A172 (cell line): ENCODE measurements around the gene DDX17. TPM values are rescaled to one million over a fixed set of nuclear protein-coding genes. Genes with fewer than 3 reads are reported as not detected.

ENCODE experiments used
- DNase-seq: peaks from one replicate; pipeline ENCODE4 v3.0.0-alpha.2; 2015; ENCODE audit warnings: low spot score
- total RNA-seq: library from RNA; depleted of rRNA; stranded (reverse); fragments of >200 nt; shearing (Covaris generic); gene quantifications from 2 replicates; pipeline ENCODE4 v1.2.3, GENCODE V29; 2014; rRNA removed

The DDX17 gene
- total RNA-seq: 241 and 273 TPM in 2 replicates

DNA sequence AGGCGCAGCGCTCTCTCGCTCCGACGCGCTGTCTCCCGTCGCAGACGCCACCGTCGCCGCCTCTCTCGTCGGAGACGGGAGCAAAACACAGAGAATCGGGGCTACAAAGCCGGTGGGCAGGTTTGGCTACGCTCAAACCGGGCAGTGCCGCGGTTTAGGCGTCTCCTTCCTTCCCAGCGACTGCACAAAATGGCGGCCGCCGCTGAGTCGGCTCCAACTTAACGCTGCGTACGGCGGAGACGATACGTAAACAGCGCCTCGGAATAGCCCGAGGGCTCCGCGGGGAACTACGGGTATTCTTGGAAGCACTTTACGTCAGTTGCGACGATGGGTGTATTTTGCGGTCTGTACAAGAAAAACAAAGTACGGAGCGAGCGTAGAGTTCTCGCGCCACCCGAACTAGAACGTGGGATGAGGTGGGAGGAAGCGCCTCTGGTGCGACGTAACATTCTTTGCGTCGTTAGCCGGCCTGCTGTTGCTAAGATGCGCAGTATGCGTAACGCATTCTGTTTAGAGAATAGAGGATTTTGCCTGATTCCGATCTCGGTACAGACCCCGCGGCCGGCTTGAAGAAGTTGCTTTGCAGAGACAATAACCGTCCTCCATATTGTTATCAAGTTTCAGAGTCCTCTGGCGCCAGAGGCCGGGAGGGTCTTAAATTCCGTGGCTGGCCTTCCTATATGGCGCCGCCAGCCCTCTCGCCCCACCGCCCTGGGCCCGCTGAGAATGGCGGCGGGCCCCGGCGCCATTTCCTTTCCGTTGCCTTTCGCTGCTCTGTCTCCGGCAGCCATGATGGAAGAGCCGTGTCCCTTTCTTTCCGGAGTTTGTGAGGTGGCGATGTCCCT lies at the start of gene DDX17:
Gene DDX17 (minus strand): TSS at position 194 of the 845 bp plus-strand sequence.
- DNase-seq: peak; percentile 92

DNA sequence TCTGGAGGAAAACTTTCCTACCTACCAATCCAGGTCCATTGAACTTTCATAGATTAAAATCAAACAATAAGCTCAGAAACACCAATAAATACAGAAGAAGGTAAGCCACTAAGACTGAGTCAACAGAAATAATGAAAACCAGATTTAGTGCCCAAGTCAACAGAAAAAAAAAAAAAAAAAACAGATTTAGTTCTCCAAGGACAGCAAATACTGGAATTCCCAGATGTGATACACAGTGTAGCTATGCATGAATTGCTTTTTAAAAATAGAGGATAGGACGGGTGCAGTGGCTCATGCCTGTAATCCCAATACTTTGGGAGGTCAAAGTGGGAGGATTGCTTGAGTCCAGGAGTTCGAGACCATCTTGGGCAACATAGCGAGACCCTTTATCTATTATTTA lies 48.2 kb upstream of the DDX17 start:
- DNase-seq: no peak

DNA sequence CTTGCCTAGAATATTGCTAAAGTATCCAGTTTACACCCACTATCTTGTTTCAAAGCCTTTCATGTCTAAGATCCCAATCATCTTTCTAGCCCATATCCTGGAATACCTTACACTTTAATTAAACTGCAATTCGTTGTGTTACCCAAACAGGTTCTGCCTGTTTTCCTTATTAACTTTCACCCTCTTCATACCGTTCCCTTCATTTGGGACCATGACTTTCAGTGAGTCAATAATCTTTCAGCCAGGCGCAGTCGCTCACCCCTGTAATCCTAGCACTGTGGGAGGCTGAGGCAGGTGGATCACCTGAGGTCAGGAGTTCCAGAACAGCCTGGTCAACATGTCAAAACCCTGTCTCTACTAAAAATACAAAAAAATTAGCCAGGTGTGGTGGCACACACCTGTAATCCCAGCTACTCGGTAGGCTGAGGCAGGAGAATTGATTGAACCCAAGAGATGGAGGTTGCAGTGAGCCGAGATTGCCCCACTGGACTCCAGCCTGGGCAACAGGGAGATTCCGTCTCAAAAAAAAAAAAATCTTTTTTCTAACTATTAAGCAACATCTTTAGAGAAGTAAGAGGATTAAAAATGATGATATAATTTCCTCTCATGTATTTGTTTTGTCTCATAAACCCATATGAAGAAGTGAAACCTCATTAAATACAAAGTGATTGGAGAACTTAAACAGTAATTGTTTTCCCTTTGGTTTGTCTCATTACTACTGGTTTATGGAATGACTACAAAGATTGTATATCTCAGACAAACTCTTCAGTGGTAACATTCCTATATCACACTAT lies 43.2 kb upstream of the DDX17 start:
- DNase-seq: no peak

DNA sequence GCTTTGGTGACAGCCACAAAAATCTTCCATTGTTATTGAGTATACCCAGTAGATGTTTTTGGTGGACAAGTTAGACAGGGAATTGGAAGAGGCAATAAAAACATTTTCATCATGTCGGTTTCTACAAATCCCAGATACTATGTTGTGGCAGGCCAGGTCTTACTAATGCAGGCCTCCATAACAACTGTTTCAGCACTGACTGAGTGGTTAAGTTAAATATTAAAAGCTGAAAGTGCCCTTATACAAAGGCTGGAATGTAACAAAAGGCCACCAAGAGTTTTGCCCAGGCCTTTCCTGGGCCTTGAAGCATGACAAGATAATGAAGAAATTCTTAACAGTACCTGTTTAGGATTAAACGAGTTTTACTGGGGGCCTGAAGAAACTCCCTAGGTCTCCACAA lies 34.6 kb upstream of the DDX17 start:
- DNase-seq: no peak

DNA sequence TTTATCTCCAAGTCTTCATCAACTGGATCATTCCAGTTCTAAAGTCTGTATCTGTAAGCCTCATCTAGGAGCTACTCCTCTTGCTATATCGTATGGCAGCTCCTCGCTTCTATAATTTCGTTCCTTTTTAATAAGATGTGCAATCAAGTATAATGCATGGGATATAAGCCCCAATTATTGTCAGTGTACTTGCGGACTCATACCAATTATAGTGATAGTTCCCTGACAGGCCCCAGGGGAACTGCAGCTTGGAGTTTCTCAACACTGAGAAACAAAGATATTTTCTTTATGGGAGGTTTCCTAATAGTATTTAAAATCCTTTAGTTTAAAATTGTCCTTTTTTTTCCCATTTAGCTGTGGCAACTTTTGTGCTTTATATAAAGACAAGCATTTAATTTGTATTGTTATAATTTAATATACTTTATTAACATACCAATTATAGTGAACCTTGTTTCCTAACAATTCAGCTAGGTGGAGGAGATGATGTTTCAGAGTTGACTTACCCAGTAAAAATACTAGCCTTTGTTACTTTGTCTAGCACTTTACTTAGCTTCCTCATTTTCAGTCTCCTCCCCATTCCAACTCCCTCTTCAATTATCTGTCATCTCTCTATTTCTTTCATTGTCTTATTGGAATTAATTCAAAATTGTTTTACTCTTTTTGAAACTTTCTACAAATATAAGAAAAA lies 25.3 kb upstream of the DDX17 start:
- no peak for DNase-seq

DNA sequence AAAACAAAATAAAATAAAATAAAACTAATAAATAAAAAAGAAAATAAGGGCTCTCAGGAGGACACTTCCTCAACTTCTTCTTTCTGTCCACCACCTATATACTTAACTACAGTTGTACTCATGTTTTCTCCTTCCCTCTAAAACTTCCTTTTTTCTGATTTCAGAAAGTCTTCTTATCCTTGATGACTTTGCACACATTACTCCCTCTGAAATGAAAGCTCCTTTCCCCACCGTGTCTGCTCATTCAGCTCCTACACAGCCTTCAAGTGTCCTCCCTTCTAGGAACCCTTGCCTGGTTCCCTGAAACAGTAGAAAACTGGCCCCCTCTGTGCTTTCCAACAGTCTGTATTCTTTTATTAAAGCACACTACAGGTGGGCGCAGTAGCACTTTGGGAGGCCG lies 18.3 kb upstream of the DDX17 start:
- DNase-seq: no peak

DNA sequence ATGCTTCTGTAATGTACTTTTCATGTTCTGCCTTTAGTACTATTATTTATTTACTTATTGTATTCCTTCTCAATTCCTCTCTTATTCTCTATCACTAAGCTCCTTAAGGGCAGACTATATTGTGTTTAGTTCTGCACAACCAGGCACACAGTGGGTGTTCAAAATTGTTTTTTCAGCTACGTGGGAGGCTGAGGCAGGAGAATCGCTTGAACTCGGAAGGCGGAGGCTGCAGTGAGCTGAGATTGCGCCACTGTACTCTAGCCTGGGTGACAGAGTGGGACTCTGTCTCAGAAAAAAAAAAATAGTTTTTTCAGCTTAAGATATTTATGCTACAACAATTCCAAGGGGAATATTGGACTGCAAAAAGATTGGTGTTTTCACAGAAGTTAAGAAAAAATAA lies 17.4 kb upstream of the DDX17 start:
- DNase-seq: no peak

DNA sequence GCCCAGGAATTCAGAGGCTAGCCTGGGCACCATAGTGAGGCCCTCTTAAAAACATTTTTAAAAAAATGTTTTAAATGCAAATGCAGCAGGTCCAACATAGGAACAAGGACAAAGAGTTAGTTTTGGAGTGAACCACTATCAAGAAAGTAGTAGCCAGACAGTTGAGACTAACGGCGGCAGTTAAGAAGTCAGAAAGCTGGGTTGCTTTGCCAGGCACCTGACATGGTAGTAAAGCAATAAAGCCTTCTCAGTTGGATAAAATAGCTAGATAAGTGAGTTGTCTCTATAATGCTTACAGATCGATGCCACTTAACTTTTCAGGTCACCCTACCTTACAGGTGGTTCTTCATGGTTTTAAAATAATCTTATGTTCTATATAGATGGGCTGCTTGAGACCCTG lies 16.9 kb upstream of the DDX17 start:
- DNase-seq: no peak

DNA sequence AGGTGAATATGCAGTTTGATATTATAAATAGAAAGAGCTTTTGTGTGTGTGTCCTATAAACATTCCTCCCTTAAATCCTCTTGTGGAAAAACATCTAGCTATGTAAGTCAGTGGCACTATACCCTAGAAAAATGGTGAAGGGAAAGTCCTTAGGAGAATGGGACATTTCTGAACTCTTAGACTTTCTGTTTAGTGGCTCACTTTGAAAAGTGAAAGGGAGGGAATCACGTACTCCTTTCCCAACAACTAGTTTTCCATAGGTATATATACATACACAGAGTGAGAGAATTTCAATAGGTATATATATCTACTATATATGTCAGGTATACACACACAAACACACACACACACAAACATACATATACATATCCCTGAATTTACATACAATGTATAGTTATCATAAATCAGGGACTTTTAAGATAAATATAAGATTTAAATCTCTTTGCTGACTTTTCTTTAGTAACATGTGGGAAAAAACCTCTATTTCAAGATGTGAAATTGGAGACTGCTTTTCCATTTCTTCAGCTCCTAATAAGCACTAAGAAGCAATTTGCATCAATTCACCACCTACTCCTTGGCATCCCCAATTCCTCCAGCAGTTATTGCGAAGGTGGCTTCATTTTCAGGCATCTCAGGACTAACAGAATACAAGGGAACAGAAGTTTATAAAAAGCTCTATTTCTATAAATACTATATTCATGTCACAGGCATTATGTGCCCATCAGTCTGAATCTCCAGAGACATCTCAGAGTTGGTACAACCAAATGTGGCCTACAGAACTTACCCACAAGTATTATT lies 13.5 kb upstream of the DDX17 start:
- no peak for DNase-seq

DNA sequence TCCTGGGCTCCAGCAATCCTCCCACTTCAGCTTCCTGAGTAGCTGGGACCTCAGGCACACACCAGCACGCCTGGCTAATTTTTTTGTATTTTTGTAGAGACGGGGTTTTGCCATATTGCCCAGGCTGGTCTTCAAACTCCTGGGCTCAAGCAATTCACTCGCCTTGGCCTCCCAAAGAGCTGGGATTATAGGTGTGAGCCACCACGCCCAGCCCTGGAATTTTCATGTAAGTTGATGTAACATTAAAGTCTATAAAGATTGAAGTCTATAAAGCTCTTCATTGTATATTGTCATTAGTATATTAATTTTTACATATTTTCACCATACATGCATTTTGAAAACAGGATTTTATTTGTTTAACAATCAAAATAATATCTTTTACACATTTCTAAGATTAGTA lies 12.5 kb upstream of the DDX17 start:
- no peak for DNase-seq

DNA sequence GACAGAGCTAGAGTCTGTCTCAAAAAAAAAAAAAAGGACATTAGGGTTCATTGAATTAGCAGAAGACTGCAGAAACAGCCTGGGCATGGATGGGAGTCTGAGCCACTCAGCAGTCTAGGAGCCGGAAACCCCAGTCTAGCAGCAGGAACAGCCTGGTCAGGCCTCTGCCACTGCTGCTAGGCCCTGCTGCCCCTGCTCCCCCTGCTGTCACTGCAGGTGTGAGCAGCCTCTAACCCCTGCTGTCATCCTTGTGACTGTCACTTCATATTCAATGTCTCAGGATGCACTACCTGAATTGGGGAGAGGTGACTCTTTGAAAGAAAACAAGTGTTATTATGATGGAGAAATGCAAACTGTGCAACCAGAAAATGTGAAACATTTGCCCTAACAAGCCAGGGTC lies 7.0 kb upstream of the DDX17 start:
- no peak for DNase-seq

DNA sequence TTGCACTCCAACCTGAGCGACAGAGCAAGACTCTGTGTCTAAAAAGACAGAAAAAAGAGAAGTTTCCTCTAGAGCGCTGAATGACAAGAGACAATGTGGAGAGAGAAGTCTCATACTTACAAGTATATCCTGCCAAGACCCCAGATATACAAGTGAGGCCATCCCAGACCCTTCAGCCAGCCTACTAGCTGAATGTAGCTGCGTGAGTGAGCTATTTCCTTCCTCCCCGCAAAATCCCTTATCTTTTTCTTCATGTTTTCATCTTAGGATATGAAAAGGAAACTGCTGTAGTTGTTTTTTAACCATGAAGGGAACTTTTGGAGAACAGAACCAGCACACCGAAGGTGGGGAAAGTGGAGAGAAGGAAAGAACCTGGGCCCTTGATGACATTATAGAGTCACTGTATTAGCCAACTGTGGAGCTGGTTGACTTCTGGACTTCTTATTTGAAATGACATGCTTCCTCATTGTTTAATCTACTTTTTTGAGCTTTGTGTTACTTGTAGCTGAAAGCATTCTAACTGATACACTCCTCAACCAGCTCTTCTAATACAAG lies 4.4 kb upstream of the DDX17 start:
- DNase-seq: no peak

DNA sequence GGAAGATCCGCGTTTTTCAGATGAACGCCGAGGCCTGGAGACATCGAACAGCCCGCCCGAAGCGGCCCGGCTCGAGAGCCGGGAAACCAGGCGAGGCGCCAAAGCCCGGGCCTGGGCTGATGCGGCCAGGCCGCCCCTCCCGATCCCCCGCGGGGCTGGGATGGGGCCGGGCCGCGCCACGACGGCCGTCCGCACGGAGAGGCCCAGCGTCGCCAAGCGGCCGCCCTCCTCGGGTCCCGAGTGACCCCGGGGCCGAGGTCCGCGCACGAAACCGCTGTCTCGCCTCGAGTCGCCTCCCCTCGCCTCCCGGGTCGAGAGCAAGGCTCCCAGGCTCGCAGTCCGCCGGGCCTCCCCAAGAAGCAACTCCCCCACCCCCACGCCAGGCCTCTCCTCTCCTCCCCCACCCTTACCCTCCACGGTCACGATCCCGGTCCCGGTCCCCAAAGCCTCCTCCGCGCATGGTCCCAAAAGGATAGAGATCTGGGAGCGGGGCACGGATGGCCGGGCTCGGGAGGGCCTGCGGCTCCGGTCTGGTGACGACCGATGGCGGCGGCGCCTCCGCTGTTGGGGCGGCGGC lies 482 bp downstream of the DDX17 start:
- no peak for DNase-seq

DNA sequence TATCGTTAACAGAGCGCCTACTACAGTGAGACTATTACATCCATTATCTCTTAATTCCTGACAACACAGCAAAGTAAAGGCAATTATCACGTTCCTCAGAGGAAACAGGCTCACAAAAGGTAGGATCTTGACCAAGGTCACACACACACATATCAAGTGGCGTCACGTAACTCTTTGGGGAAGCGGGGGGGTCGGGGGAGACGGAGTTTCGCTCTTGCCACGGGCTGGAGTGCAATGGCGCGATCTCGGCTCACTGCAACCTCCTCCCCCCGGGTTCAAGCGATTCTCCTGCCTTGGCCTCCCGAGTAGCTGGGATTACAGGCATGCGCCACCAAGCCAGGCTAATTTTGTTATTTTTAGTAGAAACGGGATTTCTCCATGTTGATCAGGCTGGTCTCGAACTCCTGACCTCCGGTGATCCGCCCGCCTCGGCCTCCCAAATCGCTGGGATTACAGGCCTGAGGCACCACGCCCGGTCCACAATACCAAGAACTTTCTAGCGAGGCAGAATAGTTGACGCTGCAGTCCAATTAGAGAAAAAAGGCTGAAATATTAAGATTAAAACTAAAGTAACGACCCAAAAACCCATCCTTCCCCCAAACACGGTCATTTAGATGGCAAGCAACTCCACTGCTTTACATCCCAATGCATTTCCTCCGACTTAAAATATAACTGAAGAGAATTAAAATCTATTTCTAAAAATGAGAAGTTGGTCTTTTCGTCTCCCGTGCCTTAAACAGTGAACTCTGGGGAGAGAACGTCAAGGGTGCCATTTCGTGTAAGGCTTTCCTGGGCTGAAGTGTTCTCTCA lies 1.2 kb downstream of the DDX17 start:
- DNase-seq: peak; percentile 13

DNA sequence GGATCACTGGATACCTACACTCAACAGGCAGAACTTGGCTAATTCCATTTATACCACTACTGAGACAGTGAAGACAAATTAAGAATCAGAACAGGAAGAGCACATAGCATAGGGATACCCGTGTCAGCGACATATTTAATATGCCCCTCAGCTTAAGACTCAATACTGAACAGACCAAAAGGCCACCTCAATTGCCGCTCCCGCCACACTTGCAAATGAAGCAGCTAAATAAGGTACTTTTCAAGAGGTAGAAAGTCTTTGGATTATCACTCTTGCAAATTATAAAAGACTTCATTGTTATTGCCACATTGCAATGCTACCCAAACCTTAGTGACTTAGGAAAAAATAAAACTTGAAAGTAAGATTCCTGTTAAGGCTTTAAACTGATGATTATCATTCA lies 3.1 kb downstream of the DDX17 start:
- no peak for DNase-seq

DNA sequence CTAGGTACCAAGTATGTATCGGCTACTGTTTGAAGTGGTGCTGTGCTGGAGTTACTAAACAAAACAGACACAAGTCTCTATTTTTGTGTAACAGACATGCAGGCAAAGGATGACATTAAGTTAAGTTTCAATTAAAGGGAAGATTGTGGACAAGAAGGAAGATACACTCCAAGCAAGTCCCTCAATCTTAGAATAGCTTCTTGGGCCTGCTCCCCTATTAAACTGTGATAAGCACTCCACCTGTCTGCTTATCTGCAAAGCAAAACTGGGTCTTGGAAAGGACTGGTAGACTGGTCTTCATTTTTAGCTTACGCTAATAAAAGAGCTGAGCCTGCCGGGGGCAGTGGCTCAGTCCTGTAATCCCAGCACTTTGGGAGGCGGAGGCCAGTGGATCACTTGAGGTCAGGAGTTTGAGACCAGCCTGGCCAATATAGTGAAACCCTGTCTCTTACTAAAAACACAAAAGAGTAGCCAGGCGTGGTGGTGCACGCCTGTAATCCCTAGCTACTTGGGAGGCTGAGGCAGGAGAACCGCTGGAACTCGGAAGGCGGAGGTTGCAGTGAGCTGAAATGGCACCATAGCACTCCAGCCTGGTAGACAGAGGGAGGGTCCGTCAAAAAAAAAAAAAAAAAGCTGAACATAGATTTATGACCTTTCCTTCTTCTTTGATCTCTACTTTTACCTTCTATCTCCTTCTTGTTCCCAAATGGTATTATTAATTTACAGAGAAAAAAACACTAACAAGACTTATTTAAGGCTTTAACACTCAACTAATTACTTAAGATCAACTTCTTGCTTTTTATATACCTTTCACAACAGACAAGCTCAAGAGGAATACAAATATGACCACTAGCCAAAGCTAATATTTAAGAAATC lies 4.1 kb downstream of the DDX17 start:
- no peak for DNase-seq

DNA sequence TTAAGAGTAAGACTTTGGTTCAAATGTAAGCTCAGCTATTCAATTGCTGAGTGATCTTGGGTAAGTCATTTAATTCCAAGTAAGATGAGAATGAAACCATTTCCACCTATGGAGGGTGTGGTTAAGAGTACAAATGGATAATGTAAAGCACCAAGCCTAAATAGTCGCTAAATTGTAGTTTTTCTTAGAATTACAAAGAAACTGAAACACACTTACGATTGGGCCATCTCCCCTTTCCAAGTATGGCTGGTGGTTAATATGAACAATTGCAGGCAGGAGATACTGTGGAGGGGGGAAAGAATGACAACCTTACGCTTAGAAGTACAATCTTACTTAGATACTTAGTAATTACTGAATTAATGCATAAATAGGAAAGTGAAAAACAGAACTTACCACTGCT lies 8.2 kb downstream of the DDX17 start:
- no peak for DNase-seq

DNA sequence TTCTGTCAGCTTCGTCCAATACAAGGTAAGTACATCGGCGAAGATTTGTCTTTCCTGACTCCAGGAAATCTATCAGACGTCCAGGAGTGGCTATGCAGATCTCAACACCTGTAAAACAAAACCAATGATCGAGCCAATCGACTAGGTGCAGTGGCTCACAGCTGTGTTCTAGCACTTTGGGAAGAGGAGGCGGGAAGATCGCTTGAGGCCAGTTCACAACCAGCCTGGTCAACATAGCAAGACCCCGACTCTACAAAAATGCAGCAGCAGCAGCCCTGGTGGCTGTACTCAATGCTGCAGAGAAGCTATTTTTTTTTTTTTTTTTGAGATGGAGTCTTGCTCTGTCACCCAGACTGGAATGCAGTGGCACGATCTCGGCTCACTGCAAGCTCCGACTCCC lies 11.2 kb downstream of the DDX17 start:
- no peak for DNase-seq

DNA sequence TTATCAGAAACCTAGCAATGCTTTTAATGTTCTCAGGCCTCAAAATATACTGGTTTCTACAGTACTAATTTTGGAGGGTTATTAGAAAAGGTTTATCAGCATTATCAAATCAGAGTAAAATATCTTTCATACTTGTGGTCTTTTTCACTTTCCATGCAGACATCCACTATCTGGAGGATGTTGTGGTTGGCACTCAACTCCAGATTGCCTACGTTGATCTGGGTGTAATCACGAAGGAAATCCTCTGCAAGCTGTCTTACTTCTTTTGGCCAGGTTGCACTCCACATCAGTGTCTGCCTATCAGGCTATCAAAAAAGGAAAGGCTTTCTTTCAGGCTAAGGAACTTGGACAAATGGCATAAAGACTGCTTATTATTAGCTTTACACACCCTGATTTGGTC lies 11.6 kb downstream of the DDX17 start:
- no peak for DNase-seq
